HEK293 (cell line): ENCODE measurements around the gene NID1.

ENCODE experiments used
- BCL11A ChIP-seq: fragments of 450-650 bp; formaldehyde crosslinking; IDR thresholded peaks from 2 replicates; pipeline ENCODE4 v1.5.1; 2016; ENCODE audit warnings: low read depth, missing biosample characterization, missing genetic modification characterization
- HOXA7 ChIP-seq: sonication (generic); formaldehyde crosslinking; IDR thresholded peaks from 2 replicates; pipeline ENCODE4 v1.8.1; 2022; ENCODE audit warnings: missing genetic modification reagents, borderline replicate concordance
- HOXD13 ChIP-seq: sonication (generic); formaldehyde crosslinking; IDR thresholded peaks from 2 replicates; pipeline ENCODE4 v1.8.0; 2022; ENCODE audit warnings: missing genetic modification reagents, borderline replicate concordance
- SCRT2 ChIP-seq: fragments of 450-650 bp; formaldehyde crosslinking; IDR thresholded peaks from 2 replicates; pipeline ENCODE4 v1.5.1; 2016; ENCODE audit warnings: missing biosample characterization, missing genetic modification characterization
- YY2 ChIP-seq: fragments of 450-650 bp; formaldehyde crosslinking; IDR thresholded peaks from 2 replicates; pipeline ENCODE4 v1.5.1; 2016; ENCODE audit warnings: missing biosample characterization, missing genetic modification characterization
- ZNF138 ChIP-seq: fragments of 450-650 bp; formaldehyde crosslinking; IDR thresholded peaks from 2 replicates; pipeline ENCODE4 v1.5.1; 2016; ENCODE audit warnings: missing biosample characterization, missing genetic modification characterization, borderline replicate concordance
- ZNF155 ChIP-seq: fragments of 450-650 bp; formaldehyde crosslinking; IDR thresholded peaks from 2 replicates; pipeline ENCODE4 v1.5.1; 2016; ENCODE audit warnings: missing biosample characterization, missing genetic modification characterization
- ZNF2 ChIP-seq: fragments of 450-650 bp; formaldehyde crosslinking; IDR thresholded peaks from 2 replicates; pipeline ENCODE4 v1.5.1; 2016; ENCODE audit warnings: missing biosample characterization, missing genetic modification characterization
- ZNF302 ChIP-seq: fragments of 450-650 bp; formaldehyde crosslinking; IDR thresholded peaks from 2 replicates; pipeline ENCODE4 v1.5.1; 2016; ENCODE audit warnings: missing biosample characterization, missing genetic modification characterization, low read depth
- ZNF341 ChIP-seq: fragments of 450-650 bp; formaldehyde crosslinking; IDR thresholded peaks from 2 replicates; pipeline ENCODE4; 2016; ENCODE audit warnings: low read depth, missing biosample characterization, missing genetic modification characterization
- ZNF423 ChIP-seq: fragments of 450-650 bp; formaldehyde crosslinking; IDR thresholded peaks from 2 replicates; pipeline ENCODE4 v1.5.1; 2016; ENCODE audit warnings: missing biosample characterization, missing genetic modification characterization
- ZNF521 ChIP-seq: fragments of 450-650 bp; formaldehyde crosslinking; IDR thresholded peaks from 2 replicates; pipeline ENCODE4 v1.5.1; 2017; ENCODE audit warnings: missing biosample characterization, mild to moderate bottlenecking, missing genetic modification characterization
- ZNF529 ChIP-seq: fragments of 450-650 bp; formaldehyde crosslinking; IDR thresholded peaks from 2 replicates; pipeline ENCODE4 v1.5.1; 2017; ENCODE audit warnings: missing genetic modification characterization, missing biosample characterization; ENCODE audit not compliant: insufficient replicate concordance
- ZNF549 ChIP-seq: fragments of 450-650 bp; IDR thresholded peaks from 2 replicates; pipeline ENCODE4 v1.5.1; 2018; ENCODE audit warnings: missing biosample characterization, missing genetic modification characterization, mild to moderate bottlenecking, inconsistent platforms, moderate library complexity
- ZNF621 ChIP-seq: fragments of 450-650 bp; formaldehyde crosslinking; IDR thresholded peaks from 2 replicates; pipeline ENCODE4 v1.5.1; 2017; ENCODE audit warnings: missing biosample characterization, missing genetic modification characterization
- ZNF660 ChIP-seq: fragments of 450-650 bp; IDR thresholded peaks from 2 replicates; pipeline ENCODE4 v1.5.1; 2018; ENCODE audit warnings: missing biosample characterization, mild to moderate bottlenecking, missing genetic modification characterization
- ZNF707 ChIP-seq: fragments of 450-650 bp; formaldehyde crosslinking; IDR thresholded peaks from 2 replicates; pipeline ENCODE4 v1.5.1; 2016; ENCODE audit warnings: missing biosample characterization, missing genetic modification characterization
- ZNF837 ChIP-seq: fragments of 450-650 bp; formaldehyde crosslinking; IDR thresholded peaks from 2 replicates; pipeline ENCODE4 v1.5.1; 2016; ENCODE audit warnings: missing biosample characterization, missing genetic modification characterization
- ZNF843 ChIP-seq: fragments of 450-650 bp; formaldehyde crosslinking; IDR thresholded peaks from 2 replicates; pipeline ENCODE4 v1.5.1; 2016; ENCODE audit warnings: missing biosample characterization, missing genetic modification characterization
- ZXDB ChIP-seq: fragments of 450-650 bp; formaldehyde crosslinking; IDR thresholded peaks from 2 replicates; pipeline ENCODE4 v1.5.1; 2016; ENCODE audit warnings: missing biosample characterization, missing genetic modification characterization
- TF ChIP-seq, protein P1 (sequence below): fragments of 450-650 bp; formaldehyde crosslinking; IDR thresholded peaks from 2 replicates; pipeline ENCODE4 v1.5.1; 2016; ENCODE audit warnings: missing biosample characterization, missing genetic modification characterization
- TF ChIP-seq, protein P2 (sequence below): fragments of 450-650 bp; formaldehyde crosslinking; IDR thresholded peaks from 2 replicates; pipeline ENCODE4; 2016; ENCODE audit warnings: missing biosample characterization, missing genetic modification characterization
- TF ChIP-seq, protein P3 (sequence below): fragments of 450-650 bp; formaldehyde crosslinking; IDR thresholded peaks from 2 replicates; pipeline ENCODE4 v1.5.1; 2016; ENCODE audit warnings: missing biosample characterization, missing genetic modification characterization
- TF ChIP-seq, protein P4 (sequence below): fragments of 450-650 bp; formaldehyde crosslinking; IDR thresholded peaks from 2 replicates; pipeline ENCODE4 v1.5.1; 2017; ENCODE audit warnings: missing biosample characterization, missing genetic modification characterization
- TF ChIP-seq, protein P5 (sequence below): fragments of 450-650 bp; IDR thresholded peaks from 2 replicates; pipeline ENCODE4 v1.5.1; 2018; ENCODE audit warnings: missing biosample characterization, mild to moderate bottlenecking, missing genetic modification characterization
- TF ChIP-seq, protein P6 (sequence below): fragments of 450-650 bp; formaldehyde crosslinking; IDR thresholded peaks from 2 replicates; pipeline ENCODE4 v1.5.0; 2017; ENCODE audit warnings: missing biosample characterization, missing genetic modification characterization, borderline replicate concordance
- TF ChIP-seq, protein P7 (sequence below): fragments of 450-650 bp; formaldehyde crosslinking; IDR thresholded peaks from 2 replicates; pipeline ENCODE4 v1.5.1; 2016; ENCODE audit warnings: missing biosample characterization, missing genetic modification characterization, borderline replicate concordance

The NID1 gene

DNA sequence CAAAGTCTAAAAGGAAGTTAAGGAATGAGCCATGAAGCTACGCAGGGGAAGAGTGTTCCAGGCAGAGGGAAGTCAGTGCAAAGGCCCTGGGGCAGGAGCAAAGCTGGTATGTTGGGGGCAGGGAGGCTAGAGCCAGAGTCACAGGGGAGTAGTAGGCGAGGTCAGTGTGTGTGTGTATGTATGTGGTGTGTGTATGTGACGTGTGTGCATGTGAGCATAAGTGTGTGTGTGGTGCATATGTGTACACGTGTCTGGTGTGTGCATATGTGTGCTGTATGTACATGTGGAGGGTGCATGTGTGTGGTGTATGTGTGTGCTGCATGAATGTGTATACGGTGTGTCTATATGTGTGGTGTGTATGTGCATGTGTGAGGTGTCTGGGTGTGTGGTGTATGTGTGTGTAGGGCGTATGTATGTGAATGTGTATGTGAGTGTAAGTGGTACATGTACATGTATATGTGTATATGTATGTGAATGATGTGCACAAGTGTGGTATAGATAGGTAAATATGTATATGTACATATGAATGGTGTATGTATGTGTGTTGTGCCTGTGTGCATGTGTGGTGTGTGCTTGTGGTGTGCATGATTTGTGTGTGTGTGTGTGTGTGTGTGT is 20.8 kb upstream of the NID1 start (continued):
- 0 out of 2 replicates have a peak, but pooled peaks have one; percentile 21 for TF ChIP-seq ZNF302
- TF ChIP-seq, protein P1, sequence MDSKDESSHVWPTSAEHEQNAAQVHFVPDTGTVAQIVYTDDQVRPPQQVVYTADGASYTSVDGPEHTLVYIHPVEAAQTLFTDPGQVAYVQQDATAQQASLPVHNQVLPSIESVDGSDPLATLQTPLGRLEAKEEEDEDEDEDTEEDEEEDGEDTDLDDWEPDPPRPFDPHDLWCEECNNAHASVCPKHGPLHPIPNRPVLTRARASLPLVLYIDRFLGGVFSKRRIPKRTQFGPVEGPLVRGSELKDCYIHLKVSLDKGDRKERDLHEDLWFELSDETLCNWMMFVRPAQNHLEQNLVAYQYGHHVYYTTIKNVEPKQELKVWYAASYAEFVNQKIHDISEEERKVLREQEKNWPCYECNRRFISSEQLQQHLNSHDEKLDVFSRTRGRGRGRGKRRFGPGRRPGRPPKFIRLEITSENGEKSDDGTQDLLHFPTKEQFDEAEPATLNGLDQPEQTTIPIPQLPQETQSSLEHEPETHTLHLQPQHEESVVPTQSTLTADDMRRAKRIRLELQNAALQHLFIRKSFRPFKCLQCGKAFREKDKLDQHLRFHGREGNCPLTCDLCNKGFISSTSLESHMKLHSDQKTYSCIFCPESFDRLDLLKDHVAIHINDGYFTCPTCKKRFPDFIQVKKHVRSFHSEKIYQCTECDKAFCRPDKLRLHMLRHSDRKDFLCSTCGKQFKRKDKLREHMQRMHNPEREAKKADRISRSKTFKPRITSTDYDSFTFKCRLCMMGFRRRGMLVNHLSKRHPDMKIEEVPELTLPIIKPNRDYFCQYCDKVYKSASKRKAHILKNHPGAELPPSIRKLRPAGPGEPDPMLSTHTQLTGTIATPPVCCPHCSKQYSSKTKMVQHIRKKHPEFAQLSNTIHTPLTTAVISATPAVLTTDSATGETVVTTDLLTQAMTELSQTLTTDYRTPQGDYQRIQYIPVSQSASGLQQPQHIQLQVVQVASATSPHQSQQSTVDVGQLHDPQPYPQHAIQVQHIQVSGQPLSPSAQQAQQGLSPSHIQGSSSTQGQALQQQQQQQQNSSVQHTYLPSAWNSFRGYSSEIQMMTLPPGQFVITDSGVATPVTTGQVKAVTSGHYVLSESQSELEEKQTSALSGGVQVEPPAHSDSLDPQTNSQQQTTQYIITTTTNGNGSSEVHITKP (tag by site-specific recombination), result no peak
- no peak for TF ChIP-seq ZNF341 (tag by site-specific recombination)
- TF ChIP-seq BCL11A (tag by site-specific recombination), result no peak
- TF ChIP-seq, protein P2, sequence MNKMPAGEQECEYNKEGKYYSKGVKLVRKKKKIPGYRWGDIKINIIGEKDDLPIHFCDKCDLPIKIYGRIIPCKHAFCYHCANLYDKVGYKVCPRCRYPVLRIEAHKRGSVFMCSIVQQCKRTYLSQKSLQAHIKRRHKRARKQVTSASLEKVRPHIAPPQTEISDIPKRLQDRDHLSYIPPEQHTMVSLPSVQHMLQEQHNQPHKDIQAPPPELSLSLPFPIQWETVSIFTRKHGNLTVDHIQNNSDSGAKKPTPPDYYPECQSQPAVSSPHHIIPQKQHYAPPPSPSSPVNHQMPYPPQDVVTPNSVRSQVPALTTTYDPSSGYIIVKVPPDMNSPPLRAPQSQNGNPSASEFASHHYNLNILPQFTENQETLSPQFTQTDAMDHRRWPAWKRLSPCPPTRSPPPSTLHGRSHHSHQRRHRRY (tag by site-specific recombination), result no peak
- TF ChIP-seq, protein P3, sequence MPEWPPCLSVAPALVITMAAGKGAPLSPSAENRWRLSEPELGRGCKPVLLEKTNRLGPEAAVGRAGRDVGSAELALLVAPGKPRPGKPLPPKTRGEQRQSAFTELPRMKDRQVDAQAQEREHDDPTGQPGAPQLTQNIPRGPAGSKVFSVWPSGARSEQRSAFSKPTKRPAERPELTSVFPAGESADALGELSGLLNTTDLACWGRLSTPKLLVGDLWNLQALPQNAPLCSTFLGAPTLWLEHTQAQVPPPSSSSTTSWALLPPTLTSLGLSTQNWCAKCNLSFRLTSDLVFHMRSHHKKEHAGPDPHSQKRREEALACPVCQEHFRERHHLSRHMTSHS (tag by site-specific recombination), result 0 out of 2 replicates have a peak, but pooled peaks have one; percentile 49
- TF ChIP-seq ZNF707 (tag by site-specific recombination), result peak; percentile 55; the same call in 1 of the 2 replicates
- no peak for TF ChIP-seq HOXA7 (CRISPR knock-in tag)
- TF ChIP-seq, protein P4, sequence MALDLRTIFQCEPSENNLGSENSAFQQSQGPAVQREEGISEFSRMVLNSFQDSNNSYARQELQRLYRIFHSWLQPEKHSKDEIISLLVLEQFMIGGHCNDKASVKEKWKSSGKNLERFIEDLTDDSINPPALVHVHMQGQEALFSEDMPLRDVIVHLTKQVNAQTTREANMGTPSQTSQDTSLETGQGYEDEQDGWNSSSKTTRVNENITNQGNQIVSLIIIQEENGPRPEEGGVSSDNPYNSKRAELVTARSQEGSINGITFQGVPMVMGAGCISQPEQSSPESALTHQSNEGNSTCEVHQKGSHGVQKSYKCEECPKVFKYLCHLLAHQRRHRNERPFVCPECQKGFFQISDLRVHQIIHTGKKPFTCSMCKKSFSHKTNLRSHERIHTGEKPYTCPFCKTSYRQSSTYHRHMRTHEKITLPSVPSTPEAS (tag by site-specific recombination), result peak; percentile 77
- TF ChIP-seq HOXD13, result peak; percentile 50; the same call in 1 of the 2 replicates
- 0 out of 2 replicates have a peak, but pooled peaks have one; percentile 72 for TF ChIP-seq ZNF521 (tag by site-specific recombination)
- TF ChIP-seq ZNF529, result no peak
- TF ChIP-seq ZNF837 (tag by site-specific recombination), result no peak
- TF ChIP-seq ZNF2, result no peak
- TF ChIP-seq, protein P5, sequence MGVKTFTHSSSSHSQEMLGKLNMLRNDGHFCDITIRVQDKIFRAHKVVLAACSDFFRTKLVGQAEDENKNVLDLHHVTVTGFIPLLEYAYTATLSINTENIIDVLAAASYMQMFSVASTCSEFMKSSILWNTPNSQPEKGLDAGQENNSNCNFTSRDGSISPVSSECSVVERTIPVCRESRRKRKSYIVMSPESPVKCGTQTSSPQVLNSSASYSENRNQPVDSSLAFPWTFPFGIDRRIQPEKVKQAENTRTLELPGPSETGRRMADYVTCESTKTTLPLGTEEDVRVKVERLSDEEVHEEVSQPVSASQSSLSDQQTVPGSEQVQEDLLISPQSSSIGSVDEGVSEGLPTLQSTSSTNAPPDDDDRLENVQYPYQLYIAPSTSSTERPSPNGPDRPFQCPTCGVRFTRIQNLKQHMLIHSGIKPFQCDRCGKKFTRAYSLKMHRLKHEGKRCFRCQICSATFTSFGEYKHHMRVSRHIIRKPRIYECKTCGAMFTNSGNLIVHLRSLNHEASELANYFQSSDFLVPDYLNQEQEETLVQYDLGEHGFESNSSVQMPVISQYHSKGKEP (tag by site-specific recombination), result no peak
- TF ChIP-seq ZNF843 (tag by site-specific recombination), result no peak
- TF ChIP-seq, protein P6, sequence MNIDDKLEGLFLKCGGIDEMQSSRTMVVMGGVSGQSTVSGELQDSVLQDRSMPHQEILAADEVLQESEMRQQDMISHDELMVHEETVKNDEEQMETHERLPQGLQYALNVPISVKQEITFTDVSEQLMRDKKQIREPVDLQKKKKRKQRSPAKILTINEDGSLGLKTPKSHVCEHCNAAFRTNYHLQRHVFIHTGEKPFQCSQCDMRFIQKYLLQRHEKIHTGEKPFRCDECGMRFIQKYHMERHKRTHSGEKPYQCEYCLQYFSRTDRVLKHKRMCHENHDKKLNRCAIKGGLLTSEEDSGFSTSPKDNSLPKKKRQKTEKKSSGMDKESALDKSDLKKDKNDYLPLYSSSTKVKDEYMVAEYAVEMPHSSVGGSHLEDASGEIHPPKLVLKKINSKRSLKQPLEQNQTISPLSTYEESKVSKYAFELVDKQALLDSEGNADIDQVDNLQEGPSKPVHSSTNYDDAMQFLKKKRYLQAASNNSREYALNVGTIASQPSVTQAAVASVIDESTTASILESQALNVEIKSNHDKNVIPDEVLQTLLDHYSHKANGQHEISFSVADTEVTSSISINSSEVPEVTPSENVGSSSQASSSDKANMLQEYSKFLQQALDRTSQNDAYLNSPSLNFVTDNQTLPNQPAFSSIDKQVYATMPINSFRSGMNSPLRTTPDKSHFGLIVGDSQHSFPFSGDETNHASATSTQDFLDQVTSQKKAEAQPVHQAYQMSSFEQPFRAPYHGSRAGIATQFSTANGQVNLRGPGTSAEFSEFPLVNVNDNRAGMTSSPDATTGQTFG, result 0 out of 2 replicates have a peak, but pooled peaks have one; percentile 12
- TF ChIP-seq, protein P7, sequence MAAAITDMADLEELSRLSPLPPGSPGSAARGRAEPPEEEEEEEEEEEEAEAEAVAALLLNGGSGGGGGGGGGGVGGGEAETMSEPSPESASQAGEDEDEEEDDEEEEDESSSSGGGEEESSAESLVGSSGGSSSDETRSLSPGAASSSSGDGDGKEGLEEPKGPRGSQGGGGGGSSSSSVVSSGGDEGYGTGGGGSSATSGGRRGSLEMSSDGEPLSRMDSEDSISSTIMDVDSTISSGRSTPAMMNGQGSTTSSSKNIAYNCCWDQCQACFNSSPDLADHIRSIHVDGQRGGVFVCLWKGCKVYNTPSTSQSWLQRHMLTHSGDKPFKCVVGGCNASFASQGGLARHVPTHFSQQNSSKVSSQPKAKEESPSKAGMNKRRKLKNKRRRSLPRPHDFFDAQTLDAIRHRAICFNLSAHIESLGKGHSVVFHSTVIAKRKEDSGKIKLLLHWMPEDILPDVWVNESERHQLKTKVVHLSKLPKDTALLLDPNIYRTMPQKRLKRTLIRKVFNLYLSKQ, result no peak; the same call in 1 of the 2 replicates
- TF ChIP-seq ZNF660 (tag by site-specific recombination), result no peak
- no peak for TF ChIP-seq ZNF138 (tag by site-specific recombination)
- TF ChIP-seq ZNF621, result peak; percentile 28; the same call in 1 of the 2 replicates
- TF ChIP-seq ZNF423 (tag by site-specific recombination), result no peak
- no peak for TF ChIP-seq SCRT2 (tag by site-specific recombination)
- 0 out of 2 replicates have a peak, but pooled peaks have one; percentile 15 for TF ChIP-seq ZNF155 (tag by site-specific recombination)
- TF ChIP-seq ZNF549 (tag by site-specific recombination), result no peak
- TF ChIP-seq YY2 (tag by site-specific recombination), result 0 out of 2 replicates have a peak, but pooled peaks have one; percentile 36
- TF ChIP-seq ZXDB (tag by site-specific recombination), result no peak
